Hepatocyte (in vitro differentiated cells): ENCODE results near the gene KCTD8. TPM values are rescaled to one million over a fixed set of nuclear protein-coding genes. Genes with fewer than 3 reads are reported as not detected.
A peak's percentile ranks its signal among the peaks of the same experiment; 100 is the strongest.

Experiments
- DNase-seq: peaks from one replicate; pipeline ENCODE4 v3.0.0-alpha.2; 2016; ENCODE audit warnings: low spot score
- H2AFZ ChIP-seq: fragments of 200-600 bp; sonication (generic); 2 replicates; pipeline ENCODE4 v1.6.0; 2016; ENCODE audit warnings: antibody characterized with exemption, mild to moderate bottlenecking
- H3K27ac ChIP-seq: fragments of 200-600 bp; sonication (generic); 2 replicates; pipeline ENCODE4 v1.5.1; 2016; ENCODE audit warnings: mild to moderate bottlenecking
- H3K27me3 ChIP-seq: fragments of 200-600 bp; sonication (generic); 2 replicates; pipeline ENCODE4 v1.6.1; 2016
- H3K36me3 ChIP-seq: fragments of 200-600 bp; sonication (generic); replicated peaks from 2 replicates; pipeline ENCODE4 v1.5.1; 2016; ENCODE audit warnings: low read depth; ENCODE audit not compliant: insufficient read depth
- H3K4me1 ChIP-seq: fragments of 200-600 bp; sonication (generic); 2 replicates; pipeline ENCODE4 v1.5.1; 2016; ENCODE audit warnings: mild to moderate bottlenecking, moderate library complexity; ENCODE audit not compliant: insufficient read depth
- H3K4me2 ChIP-seq: fragments of 200-600 bp; sonication (generic); 2 replicates; pipeline ENCODE4 v1.6.0; 2016
- H3K4me3 ChIP-seq: fragments of 200-600 bp; sonication (generic); 2 replicates; pipeline ENCODE4 v1.5.1; 2016; ENCODE audit warnings: mild to moderate bottlenecking
- H3K79me2 ChIP-seq: fragments of 200-600 bp; sonication (generic); 2 replicates; pipeline ENCODE4 v1.6.0; 2017; ENCODE audit warnings: mild to moderate bottlenecking
- H3K9me2 ChIP-seq: fragments of 200-600 bp; sonication (generic); replicated peaks from 2 replicates; pipeline ENCODE4 v1.6.0; 2017; ENCODE audit warnings: mild to moderate bottlenecking; ENCODE audit not compliant: insufficient read depth
- H3K9me3 ChIP-seq: fragments of 200-600 bp; sonication (generic); 2 replicates; pipeline ENCODE4 v1.5.1; 2016; ENCODE audit warnings: low read depth, mild to moderate bottlenecking
- H4K20me1 ChIP-seq: fragments of 200-600 bp; sonication (generic); 2 replicates; pipeline ENCODE4 v1.6.0; 2016; ENCODE audit warnings: mild to moderate bottlenecking; ENCODE audit not compliant: insufficient read depth, poor library complexity, severe bottlenecking
- EZH2 ChIP-seq: fragments of 200-600 bp; sonication (generic); IDR thresholded peaks from 2 replicates; pipeline ENCODE4 v1.6.1; 2016; ENCODE audit warnings: antibody characterized with exemption, mild to moderate bottlenecking, borderline replicate concordance
- EZH2phosphoT487 ChIP-seq: fragments of 200-600 bp; sonication (generic); IDR thresholded peaks from one replicate; pipeline ENCODE4 v1.6.1; 2018; ENCODE audit warnings: antibody characterized with exemption, mild to moderate bottlenecking, low read depth, moderate library complexity; ENCODE audit not compliant: unreplicated experiment, severe bottlenecking
- WGBS: methylation state at CpG from one replicate; pipeline ENCODE4 v1.1.6; 2016; ENCODE audit warnings: low lambda C conversion rate; ENCODE audit errors: missing lambda C conversion rate; 5-methylcytosine and 5-hydroxymethylcytosine counted together
- polyA plus RNA-seq: library from polyadenylated mRNA; unstranded; fragments of >200 nt; fragmentation: Nextera tagmentation; extraction: Ambion mirVana; gene quantifications from 2 replicates; pipeline ENCODE4 v1.2.1, GENCODE V29; 2016
- total RNA-seq: library from RNA; depleted of rRNA; stranded (reverse); fragments of >200 nt; gene quantifications from 2 replicates; pipeline ENCODE4 v1.2.3, GENCODE V29; 2014
- TF ChIP-seq, protein P1 (sequence below): fragments of 200-600 bp; sonication (generic); IDR thresholded peaks from 2 replicates; pipeline ENCODE4 v1.5.1; 2016; ENCODE audit warnings: antibody characterized with exemption, mild to moderate bottlenecking; ENCODE audit not compliant: poor library complexity

The KCTD8 gene
- total and polyA plus RNA-seq, 2 experiments from 2014 or later, result 0.97 to 1.5 TPM

DNA sequence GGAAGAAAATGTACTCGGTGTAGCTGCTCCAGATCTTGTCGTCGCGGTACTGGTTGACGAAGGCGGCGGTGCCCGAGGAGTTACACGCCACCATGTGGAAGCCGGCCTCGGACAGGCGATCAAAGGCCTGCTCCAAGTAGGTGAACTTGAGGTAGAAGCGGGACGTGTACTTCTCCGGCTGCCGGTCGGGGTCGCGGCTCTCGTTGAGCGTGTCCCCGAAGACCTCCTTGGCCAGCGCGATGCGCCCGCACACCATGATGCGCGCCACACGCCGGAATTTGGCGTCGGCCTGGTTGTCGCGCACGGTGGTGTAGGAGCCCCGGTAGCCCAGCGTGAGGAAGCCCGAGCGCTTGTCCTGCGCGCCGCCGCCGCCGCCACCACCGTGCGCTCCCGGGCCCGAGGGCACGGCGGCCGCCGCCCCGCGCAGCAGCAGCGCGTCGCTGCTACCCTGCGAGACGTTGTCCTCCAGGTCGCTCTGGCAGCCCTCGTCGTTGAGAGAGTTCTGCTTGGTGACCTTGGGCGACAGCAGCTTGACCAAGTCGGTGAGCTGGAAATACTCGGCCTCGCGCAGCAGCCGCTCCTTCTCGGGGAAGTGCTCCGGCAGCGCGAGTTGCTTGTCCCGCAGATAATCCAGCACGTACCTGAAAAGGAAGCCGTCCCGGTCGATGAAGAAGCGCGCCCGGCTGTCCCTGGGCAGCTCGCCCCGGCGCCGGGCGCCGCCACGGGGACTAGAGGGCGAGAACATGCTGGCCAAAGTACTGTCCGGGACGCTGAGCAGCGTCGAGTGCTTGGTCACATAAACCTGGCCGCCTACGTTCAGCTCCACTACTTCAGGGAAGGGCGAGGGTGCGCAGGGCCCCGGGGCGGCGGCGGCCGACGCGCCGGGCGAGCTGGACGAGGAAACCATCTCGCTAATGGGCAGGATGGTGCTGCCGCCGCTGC lies 775 bp downstream of the KCTD8 start:
- Histone ChIP-seq H3K27me3 (peaks cover 67% of the 10 kb centered on the region), H3K9me2 (no peaks in the 10 kb centered on the region), H4K20me1 (no peaks in the 10 kb centered on the region), H3K79me2 (no peaks in the 10 kb centered on the region), H3K27ac (peak overlapping the region; percentile 11), H3K4me1 (peaks cover 4% of the 10 kb centered on the region), H2AFZ (peak overlapping the region; percentile 62), H3K4me3 (peak overlapping the region; percentile 58), H3K4me2 (peak overlapping the region; percentile 93), H3K9me3 (no peaks in the 10 kb centered on the region), H3K36me3 (no peaks in the 10 kb centered on the region)
- peak; percentile 44 for DNase-seq
- TF ChIP-seq EZH2 (peak; percentile 34), EZH2phosphoT487 (peak; percentile 22)
- TF ChIP-seq, protein P1, sequence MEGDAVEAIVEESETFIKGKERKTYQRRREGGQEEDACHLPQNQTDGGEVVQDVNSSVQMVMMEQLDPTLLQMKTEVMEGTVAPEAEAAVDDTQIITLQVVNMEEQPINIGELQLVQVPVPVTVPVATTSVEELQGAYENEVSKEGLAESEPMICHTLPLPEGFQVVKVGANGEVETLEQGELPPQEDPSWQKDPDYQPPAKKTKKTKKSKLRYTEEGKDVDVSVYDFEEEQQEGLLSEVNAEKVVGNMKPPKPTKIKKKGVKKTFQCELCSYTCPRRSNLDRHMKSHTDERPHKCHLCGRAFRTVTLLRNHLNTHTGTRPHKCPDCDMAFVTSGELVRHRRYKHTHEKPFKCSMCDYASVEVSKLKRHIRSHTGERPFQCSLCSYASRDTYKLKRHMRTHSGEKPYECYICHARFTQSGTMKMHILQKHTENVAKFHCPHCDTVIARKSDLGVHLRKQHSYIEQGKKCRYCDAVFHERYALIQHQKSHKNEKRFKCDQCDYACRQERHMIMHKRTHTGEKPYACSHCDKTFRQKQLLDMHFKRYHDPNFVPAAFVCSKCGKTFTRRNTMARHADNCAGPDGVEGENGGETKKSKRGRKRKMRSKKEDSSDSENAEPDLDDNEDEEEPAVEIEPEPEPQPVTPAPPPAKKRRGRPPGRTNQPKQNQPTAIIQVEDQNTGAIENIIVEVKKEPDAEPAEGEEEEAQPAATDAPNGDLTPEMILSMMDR, result peak; percentile 16
- 1% methylated on average over 96 of the region's 110 CpGs for WGBS

DNA sequence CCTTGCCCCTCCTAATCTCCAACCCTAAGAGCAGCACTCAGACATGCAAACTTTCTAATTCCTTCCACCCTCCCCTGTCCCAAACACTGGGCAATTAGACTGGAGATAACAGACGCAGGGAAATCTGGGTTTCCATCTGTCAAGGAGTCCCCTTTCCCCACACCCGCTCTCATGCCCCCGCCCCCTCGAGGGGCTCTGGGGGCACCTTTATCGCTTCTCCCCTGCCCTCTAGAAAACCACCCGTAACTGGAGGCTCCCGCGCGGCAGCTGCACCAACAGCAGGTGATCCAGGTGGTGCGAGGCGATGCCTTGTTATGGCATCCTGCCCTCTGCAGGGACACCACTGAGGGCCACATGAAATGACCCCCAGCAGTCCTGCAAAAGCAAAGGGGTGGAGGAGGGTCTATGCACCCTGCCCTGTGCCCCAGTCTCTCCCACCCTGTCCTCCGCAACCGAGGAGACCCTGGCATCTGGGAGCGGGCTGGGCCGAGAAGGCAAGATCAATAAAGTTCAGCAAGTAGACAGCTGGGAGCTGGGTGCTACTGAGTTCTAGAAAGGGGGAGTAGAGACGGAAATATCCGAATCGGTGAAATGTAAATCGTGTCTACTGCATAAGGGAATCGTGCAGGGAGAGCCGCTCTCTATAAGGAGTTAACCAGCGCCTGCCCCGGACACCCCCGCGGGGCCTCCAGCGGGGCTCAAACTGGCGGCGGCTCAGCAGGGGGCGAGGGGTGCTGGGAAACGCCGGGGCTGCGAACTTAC lies 1.6 kb downstream of the KCTD8 start:
- peak overlapping the region; percentile 93 for H3K4me2 ChIP-seq
- no peaks in the 10 kb centered on the region for H3K36me3 ChIP-seq
- 2% methylated on average over 32 of the region's 32 CpGs for WGBS
- peak overlapping the region; percentile 62 for H2AFZ ChIP-seq
- TF ChIP-seq EZH2, result peak; percentile 53
- no peak for TF ChIP-seq EZH2phosphoT487
- TF ChIP-seq, protein P1, result no peak
- H4K20me1 ChIP-seq, result no peaks in the 10 kb centered on the region
- H3K9me3 ChIP-seq, result no peaks in the 10 kb centered on the region
- H3K4me3 ChIP-seq, result peak overlapping the region; percentile 58
- no peaks in the 10 kb centered on the region for H3K9me2 ChIP-seq
- peak; percentile 8 for DNase-seq
- H3K27me3 ChIP-seq, result peaks cover 63% of the 10 kb centered on the region
- H3K79me2 ChIP-seq, result no peaks in the 10 kb centered on the region
- H3K4me1 ChIP-seq, result peaks cover 4% of the 10 kb centered on the region
- no peak overlapping the region for H3K27ac ChIP-seq

DNA sequence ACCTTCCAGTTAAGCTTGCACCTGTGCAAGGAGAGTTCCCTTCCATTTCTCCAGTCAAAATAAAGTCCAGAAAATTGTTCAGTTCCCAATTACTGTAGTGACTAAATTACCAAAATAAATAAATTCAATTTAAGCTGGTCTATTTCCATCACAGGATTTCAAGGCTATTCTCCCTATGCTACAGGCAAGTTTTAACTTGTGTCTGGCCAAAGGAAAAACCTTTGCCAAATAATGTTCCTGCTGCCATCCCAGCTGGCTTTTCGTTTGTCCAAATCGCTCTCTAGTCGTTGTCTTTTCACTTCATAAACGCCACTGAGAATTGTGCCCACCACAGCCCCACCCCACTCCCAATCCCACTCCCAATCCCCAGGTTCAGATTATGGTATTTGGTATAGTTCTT lies 2.4 kb downstream of the KCTD8 start:
- no peaks in the 10 kb centered on the region for H3K36me3 ChIP-seq
- TF ChIP-seq EZH2 (no peak), EZH2phosphoT487 (no peak)
- TF ChIP-seq, protein P1, result no peak
- no peak for DNase-seq
- H3K9me2 ChIP-seq, result no peaks in the 10 kb centered on the region
- peaks cover 56% of the 10 kb centered on the region for H3K27me3 ChIP-seq
- WGBS, result 3% methylated on average over 4 of the region's 4 CpGs
- H3K4me2 ChIP-seq, result peak overlapping the region; percentile 93
- H4K20me1 ChIP-seq, result no peaks in the 10 kb centered on the region
- H3K27ac ChIP-seq, result no peak overlapping the region
- H3K79me2 ChIP-seq, result no peaks in the 10 kb centered on the region
- no peaks in the 10 kb centered on the region for H3K9me3 ChIP-seq
- no peak overlapping the region for H3K4me3 ChIP-seq
- peaks cover 4% of the 10 kb centered on the region for H3K4me1 ChIP-seq
- H2AFZ ChIP-seq, result no peak overlapping the region
